Breast epithelium (tissue), 4 donors: Measurements from ENCODE around the gene PCDH9. TPM values are rescaled to one million over a fixed set of nuclear protein-coding genes. Genes with fewer than 3 reads are reported as not detected.

Experiments used
- DNase-seq, 2 donors: peaks; one replicate each; pipeline ENCODE4 v3.0.0-alpha.2; 2019; ENCODE audit warnings: low spot score in 2 of 2
- H3K27ac ChIP-seq, 2 donors: fragments of 200-600 bp; sonication (generic) in 1 of 2; one replicate each; pipeline ENCODE4 v1.5.1; 2016 to 2019; ENCODE audit warnings: mild to moderate bottlenecking in 1 of 2
- H3K27me3 ChIP-seq, 2 donors: fragments of 200-600 bp; sonication (generic) in 1 of 2; one replicate each; pipeline versions ENCODE4 v1.5.1 to v1.6.0; 2017 to 2019; ENCODE audit warnings: control low read depth in 1 of 2, mild to moderate bottlenecking in 1 of 2
- H3K36me3 ChIP-seq: fragments of 200-600 bp; one replicate; pipeline ENCODE4 v1.5.1; 2019
- H3K4me1 ChIP-seq, 2 donors: fragments of 200-600 bp; sonication (generic); one replicate each; pipeline ENCODE4 v1.5.1; 2016 to 2019; ENCODE audit warnings: control low read depth in 1 of 2
- H3K4me3 ChIP-seq, 3 donors: fragments of 200-600 bp; sonication (generic); 1 replicate in 2 of 3; 2 replicates in 1 of 3; pipeline ENCODE4 v1.5.1; 2016 to 2019; ENCODE audit warnings: mild to moderate bottlenecking in 3 of 3, moderate library complexity in 2 of 3
- H3K9me3 ChIP-seq, 2 donors: fragments of 200-600 bp; sonication (generic) in 1 of 2; one replicate each; pipeline ENCODE4 v1.5.1; 2016 to 2019; ENCODE audit warnings: control low read depth in 1 of 2
- POLR2A ChIP-seq: fragments of 450-650 bp; IDR thresholded peaks from one replicate; pipeline ENCODE4 v1.6.1; 2016; ENCODE audit warnings: antibody characterized with exemption, mild to moderate bottlenecking, moderate library complexity
- POLR2AphosphoS5 ChIP-seq, 3 donors: sonication (generic); formaldehyde crosslinking; IDR thresholded peaks; one replicate each; pipeline ENCODE4 v1.6.1; 2017; ENCODE audit warnings: antibody characterized with exemption in 3 of 3
- intact Hi-C: fragments of 100-400 bp; cut with DNase I; formaldehyde crosslinking; loops from one replicate; pipeline ENCODE4 v1.15.1; 2023; ENCODE audit warnings: low total_unique reads
- total RNA-seq, 3 donors: library from RNA; depleted of rRNA; stranded (reverse); fragments of >200 nt; gene quantifications; one replicate each; pipeline ENCODE4 v1.1.0, GENCODE V29; 2016
- TF ChIP-seq, protein P1 (sequence below), 3 donors: fragments of 450-650 bp; IDR thresholded peaks; one replicate each; pipeline ENCODE4 v1.5.1; 2016 to 2017; ENCODE audit warnings: antibody characterized with exemption in 3 of 3, mild to moderate bottlenecking in 3 of 3, moderate library complexity in 3 of 3

Gene PCDH9
- total RNA-seq, 3 donors from 2014 or later = 0.98 to 26.7 (median 3.7) TPM

DNA sequence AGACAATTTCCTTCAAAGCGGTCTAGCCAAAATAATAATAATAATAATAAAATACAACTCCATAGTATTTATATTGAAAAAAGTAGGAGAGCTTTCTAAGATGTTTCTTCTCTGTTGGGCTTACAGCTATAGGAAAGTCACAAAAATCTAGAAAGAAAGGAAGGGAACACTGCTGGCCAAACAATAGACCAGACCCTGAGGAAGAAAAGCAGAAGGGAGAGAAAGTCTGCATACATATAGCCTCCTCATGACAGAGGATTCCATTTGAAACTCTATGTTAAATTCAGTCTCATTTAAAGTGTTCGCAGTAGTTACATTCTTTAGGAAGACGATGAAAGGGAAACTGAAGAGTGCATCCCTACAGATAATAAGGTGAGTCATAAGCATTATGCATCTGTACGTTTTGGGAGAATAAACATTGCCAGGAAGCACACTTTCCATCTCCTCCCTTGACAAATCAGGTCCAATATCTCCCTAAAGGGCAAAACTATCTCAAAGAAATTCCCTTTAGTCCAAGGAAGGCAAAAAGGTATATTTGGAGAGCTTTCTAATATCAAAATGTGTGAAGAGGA is 86.5 kb downstream of the PCDH9 start:
- intact Hi-C loops = loop anchor here (10.0 kb wide), 1 partner anchor 789 kb away; no protein-coding TSS in a partner anchor
- no peak for DNase-seq
- TF ChIP-seq, protein P1, sequence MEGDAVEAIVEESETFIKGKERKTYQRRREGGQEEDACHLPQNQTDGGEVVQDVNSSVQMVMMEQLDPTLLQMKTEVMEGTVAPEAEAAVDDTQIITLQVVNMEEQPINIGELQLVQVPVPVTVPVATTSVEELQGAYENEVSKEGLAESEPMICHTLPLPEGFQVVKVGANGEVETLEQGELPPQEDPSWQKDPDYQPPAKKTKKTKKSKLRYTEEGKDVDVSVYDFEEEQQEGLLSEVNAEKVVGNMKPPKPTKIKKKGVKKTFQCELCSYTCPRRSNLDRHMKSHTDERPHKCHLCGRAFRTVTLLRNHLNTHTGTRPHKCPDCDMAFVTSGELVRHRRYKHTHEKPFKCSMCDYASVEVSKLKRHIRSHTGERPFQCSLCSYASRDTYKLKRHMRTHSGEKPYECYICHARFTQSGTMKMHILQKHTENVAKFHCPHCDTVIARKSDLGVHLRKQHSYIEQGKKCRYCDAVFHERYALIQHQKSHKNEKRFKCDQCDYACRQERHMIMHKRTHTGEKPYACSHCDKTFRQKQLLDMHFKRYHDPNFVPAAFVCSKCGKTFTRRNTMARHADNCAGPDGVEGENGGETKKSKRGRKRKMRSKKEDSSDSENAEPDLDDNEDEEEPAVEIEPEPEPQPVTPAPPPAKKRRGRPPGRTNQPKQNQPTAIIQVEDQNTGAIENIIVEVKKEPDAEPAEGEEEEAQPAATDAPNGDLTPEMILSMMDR (IDR thresholded peaks at IDR 0.05) = no peak
- TF ChIP-seq POLR2A = no peak
- TF ChIP-seq POLR2AphosphoS5 (IDR thresholded peaks at IDR 0.05) = no peak
- no peak overlapping the region for H3K27ac ChIP-seq
- H3K4me1 ChIP-seq = no peaks in the 10 kb centered on the region
- H3K36me3 ChIP-seq = no peaks in the 10 kb centered on the region
- no peaks in the 10 kb centered on the region for H3K27me3 ChIP-seq
- H3K4me3 ChIP-seq = no peak overlapping the region
- no peaks in the 10 kb centered on the region for H3K9me3 ChIP-seq

DNA sequence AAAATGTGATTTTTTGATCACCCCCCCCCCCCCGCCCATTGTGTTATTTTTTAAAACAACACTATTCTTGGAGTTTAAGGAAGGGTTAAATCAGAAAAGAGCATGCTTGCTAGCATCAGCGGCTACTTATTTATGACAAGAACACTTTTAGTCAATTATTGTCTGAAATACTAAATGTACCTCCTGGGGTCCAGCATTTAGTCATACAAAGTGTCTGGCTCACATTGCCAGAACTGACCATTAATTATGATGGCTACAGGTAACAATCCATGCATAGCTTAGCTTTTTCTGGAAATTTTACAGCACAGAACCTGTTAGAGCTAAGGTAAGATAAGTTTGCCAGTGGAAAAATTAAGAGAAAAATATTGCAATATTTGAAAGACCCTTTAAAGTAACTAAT is 90.1 kb downstream of the PCDH9 start:
- H3K4me1 ChIP-seq = no peaks in the 10 kb centered on the region
- no peaks in the 10 kb centered on the region for H3K27me3 ChIP-seq
- TF ChIP-seq, protein P1 (IDR thresholded peaks at IDR 0.05) = no peak
- TF ChIP-seq POLR2AphosphoS5 (IDR thresholded peaks at IDR 0.05) (no peak), POLR2A (no peak)
- H3K4me3 ChIP-seq = no peak overlapping the region
- H3K27ac ChIP-seq = no peak overlapping the region
- DNase-seq = no peak
- no peaks in the 10 kb centered on the region for H3K9me3 ChIP-seq
- no peaks in the 10 kb centered on the region for H3K36me3 ChIP-seq
- intact Hi-C loops = loop anchor here (10.0 kb wide), 1 partner anchor 785 kb away; no protein-coding TSS in a partner anchor

DNA sequence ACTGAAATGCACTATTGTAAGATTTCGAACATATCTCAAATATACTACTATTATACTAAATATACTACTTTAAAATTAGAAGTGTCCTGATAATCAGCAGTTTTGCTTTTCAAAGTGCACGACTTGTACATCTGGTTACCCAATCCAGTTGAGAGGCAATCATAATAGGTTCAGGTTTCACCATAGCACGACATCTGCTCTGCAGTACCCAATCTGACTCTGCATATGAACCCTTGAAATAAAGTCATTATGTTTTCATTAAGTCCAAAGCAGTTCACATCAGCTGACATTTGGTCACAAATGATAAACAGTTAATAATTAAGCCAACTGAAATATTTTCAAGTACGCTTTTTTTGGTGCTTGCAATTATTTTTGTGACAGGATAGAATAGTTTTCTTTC is 90.6 kb downstream of the PCDH9 start:
- intact Hi-C loops = no loop called here
- H3K9me3 ChIP-seq = no peaks in the 10 kb centered on the region
- H3K27ac ChIP-seq = no peak overlapping the region
- TF ChIP-seq POLR2AphosphoS5 (IDR thresholded peaks at IDR 0.05) (no peak), POLR2A (no peak)
- TF ChIP-seq, protein P1 (IDR thresholded peaks at IDR 0.05) = no peak
- no peaks in the 10 kb centered on the region for H3K4me1 ChIP-seq
- H3K27me3 ChIP-seq = no peaks in the 10 kb centered on the region
- no peak overlapping the region for H3K4me3 ChIP-seq
- H3K36me3 ChIP-seq = no peaks in the 10 kb centered on the region
- DNase-seq = no peak

DNA sequence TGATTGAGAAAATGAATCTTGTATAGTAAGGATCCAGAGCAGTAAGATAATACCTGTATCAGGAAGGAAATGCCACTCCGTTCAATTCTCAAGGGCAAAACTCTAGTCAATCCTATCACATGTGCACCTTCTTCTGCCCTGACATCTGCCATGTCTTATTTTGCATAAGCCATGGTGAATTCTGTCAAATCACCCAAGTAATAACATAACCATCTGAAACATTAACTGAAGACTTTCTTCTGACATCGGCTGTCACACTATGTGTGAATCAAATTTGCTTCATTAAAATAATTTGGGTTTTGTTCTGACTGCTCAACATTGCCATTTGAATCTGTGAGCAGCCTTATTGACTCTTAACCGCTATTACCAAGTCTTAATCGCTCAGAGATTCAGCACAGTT is 91.2 kb downstream of the PCDH9 start:
- Histone ChIP-seq H3K9me3 (no peaks in the 10 kb centered on the region), H3K36me3 (no peaks in the 10 kb centered on the region), H3K4me1 (no peaks in the 10 kb centered on the region), H3K27ac (no peak overlapping the region), H3K4me3 (no peak overlapping the region), H3K27me3 (no peaks in the 10 kb centered on the region)
- no peak for DNase-seq
- intact Hi-C loops = no loop called here
- TF ChIP-seq POLR2A (no peak), POLR2AphosphoS5 (IDR thresholded peaks at IDR 0.05) (no peak)
- TF ChIP-seq, protein P1 (IDR thresholded peaks at IDR 0.05) = no peak

DNA sequence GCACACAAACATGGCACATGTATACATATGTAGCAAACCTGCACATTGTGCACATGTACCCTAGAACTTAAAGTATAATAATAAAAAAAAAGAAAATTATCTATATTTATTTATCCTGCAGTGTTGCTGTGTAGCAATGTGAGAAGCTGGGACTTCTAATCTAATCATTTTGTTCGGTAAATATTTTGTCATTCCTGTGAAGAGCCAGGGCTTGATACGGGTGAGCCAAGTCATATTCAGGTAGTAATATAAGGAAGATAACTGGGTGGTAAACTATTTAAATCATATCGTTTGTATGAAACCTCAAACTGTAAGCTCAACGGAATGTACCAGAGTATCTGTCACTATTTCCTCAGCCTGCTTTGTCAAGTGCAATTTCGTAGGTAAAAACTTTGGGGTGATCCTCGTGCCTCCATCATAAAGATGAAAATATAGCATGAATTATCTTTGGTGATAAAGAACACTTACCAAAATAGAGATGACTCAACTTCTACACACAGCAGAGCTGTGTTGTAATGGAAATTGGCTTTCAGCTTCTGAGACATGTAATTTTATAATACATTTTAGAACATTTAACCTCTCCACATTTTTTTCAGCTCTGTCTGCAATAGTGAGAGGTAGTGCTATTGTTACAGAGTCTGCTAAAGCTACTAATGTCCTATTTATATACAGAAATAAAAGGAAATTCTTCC is 92.9 kb downstream of the PCDH9 start:
- Histone ChIP-seq H3K4me1 (no peaks in the 10 kb centered on the region), H3K27me3 (no peaks in the 10 kb centered on the region), H3K36me3 (no peaks in the 10 kb centered on the region), H3K9me3 (no peaks in the 10 kb centered on the region), H3K27ac (no peak overlapping the region), H3K4me3 (no peak overlapping the region)
- DNase-seq = no peak
- intact Hi-C loops = no loop called here
- TF ChIP-seq, protein P1 (IDR thresholded peaks at IDR 0.05) = no peak
- no peak for TF ChIP-seq POLR2AphosphoS5 (IDR thresholded peaks at IDR 0.05)
- no peak for TF ChIP-seq POLR2A
